NCI-H69 (cell line): ENCODE measurements around the gene SMIM9.
"Not testable (repeated sequence)": the region's sequence is repeated elsewhere in the genome, so short reads cannot be mapped to it uniquely, and the experiment has no call there.

Experiments
- DNase-seq: peaks from one replicate; lab custom pipeline; 2025; lab: John Stamatoyannopoulos, UW

SMIM9 gene

DNA sequence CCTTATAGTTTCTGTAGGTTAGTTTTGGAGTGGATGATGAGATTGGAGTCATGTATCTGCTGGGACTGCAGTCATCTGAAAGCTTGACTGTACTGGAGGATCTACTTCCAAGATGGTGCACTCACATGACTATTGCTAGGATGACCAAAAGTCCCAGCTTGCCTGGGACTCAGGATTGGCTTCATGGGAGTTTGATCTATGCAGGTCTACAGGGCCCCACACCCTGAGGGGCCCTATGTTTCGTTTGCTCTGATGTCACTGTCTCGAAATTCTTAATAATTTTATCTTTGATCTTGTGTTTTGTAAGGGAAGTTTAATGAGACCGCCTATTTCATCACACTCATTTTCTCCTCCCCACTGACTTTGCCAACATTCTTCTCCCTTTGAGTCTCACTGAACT lies at the start of gene SMIM9:
Gene SMIM9, minus strand, starts transcription at position 101 of the 400 bp plus-strand sequence. CDS start 3,806 bp downstream, outside the sequence.
- no peak for DNase-seq

DNA sequence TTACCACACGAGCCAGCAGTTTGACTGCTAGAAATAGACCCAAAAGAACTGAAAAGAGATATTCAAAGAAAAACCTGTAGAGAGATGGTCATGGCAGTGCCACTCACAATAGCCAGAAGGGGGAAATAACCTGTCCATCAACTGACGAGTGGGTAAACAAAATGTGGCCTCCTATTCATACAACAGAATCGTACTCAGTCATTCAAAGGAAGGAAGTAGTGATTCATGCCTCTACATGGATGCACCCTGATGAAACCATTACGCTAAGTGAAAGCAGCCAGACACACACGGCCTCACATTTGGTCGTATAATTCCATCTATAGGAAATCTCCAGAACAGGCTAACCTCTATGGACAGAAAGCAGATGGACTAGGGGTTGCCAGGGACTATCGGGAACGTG lies 49.6 kb upstream of the SMIM9 start:
- DNase-seq: not testable (repeated sequence)

- no peak for DNase-seq
These were observed 38.9 kb upstream of the SMIM9 start for GRCh38 chrX:154873329-154873728.

DNA sequence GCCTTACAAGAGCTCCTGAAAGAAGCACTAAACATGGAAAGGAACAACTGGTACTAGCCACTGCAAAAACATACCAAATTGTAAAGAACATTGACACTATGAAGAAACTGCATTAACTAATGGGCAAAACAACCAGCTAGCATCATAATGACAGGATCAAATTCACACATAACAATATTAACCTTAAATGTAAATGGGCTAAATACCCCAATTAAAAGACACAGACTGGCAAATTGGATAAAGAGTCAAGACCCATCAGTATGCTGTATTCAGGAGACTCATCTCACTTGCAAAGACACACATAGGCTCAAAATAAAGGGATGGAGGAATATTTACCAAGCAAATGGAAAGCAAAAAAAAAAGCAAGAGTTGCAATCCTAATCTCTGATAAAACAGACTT lies 34.1 kb upstream of the SMIM9 start:
- DNase-seq: not testable (repeated sequence)

DNA sequence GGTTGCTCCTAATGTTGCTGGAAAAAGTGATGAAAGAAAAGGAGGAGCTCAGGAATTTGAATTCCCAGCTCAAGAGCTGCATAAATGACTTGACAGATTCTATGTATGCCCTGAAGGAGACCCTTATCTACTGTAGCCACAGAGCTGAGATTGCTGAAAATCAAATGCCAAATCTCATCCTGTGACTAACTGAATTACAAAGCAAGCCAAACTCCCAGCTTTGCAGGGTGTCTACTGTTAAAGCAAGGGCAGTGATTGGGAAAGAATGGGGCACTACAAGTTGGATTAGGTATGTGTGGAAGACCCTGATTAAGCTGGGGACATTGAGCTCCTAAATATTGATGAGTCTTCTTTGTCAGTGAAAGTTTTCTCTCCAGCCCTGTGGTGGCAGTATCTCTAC lies 20.8 kb upstream of the SMIM9 start:
- no peak for DNase-seq

DNA sequence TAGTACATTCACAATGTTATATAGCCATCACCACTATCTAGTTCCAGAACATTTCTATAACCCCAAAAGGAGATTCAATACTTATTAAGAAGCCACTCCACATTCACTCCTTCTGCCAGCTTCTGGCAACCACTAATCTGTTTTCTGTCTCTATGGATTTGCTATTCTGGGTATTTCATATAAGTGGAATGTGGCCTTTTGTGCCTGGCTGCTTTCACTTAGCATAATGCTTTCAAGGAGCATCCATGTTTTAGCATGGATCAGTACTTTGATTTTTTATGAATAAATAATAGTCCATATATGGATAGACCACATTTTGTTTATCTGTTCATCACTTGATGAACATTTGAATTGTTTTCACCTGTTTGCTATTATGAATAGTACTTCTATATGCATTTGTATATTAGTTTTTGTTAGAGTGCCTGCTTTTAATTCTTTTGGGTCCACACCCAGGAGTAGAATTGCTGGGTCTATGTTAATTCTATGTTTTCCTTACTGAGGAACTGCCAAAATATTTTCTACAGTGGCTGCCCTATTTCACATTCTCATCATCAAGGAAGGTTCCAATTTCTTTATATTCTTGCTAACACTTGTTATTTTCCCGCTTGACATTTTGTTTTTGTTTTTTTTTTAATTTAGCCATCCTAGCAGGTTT lies 16.6 kb upstream of the SMIM9 start:
- no peak for DNase-seq

DNA sequence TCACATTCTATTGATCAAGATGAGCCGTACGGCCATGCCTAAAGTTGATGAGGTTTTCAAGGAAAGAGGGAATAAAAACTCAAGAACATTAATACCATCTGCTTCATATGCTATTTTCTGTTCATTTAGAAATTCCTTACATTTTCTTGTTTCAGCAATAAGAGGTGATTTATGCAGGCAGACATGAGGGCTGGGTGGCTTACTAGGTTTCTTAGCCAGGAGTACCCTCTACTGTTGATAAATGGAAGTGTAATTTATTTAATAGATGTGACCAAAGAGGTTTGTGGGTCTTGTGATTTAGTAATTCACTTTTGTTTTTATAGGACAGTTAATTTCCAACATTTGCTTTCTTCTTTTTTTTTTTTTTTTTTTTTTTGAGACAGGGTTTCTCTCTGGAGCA lies 6.4 kb upstream of the SMIM9 start:
- peak; percentile 60 for DNase-seq

DNA sequence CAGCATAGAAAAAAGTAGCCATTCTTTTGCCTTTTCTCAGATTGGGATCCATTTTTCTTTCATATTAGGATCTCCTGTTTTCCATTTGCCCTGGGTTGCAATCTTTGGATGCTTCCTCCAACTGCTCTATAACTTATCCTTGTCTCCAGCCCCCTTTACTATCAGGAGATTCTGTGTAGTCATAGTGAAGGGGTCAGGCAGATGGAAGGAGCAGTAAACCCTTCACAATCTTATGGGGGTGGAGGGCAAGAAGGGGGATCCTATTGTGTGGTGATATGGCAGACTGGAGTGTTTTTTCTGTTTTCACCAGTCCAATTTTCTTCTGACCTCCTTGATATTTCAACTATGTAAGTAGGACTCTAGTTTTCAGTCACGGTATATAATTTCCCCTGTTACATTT lies 1.7 kb upstream of the SMIM9 start:
- DNase-seq: no peak

DNA sequence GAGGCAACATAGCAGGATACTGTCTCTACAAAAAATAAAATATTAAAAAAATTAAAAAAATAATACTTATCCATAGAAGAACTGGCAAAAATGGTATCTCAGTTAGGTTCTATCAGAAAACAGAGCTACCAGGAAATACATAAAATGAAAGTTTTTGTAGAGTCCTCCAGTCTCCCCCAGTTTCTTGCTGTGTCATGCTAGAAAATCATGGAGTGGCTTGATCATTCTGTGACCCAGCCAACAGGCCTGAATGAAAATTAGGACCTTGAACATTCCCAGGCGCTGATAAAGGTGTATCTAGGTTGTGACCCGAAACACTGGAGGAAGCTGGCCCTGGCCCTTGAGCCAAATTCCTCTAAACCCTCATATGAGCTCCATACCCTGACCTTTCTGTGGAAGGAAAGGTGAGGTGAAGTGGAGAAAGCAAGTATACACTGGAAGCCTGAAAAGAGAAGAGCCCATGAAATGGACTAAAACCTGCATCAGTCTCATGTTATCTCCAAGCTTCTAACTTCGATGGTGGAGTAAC lies 652 bp downstream of the SMIM9 start:
- DNase-seq: no peak

- DNase-seq: no peak
These were observed 4.5 kb downstream of the SMIM9 start for GRCh38 chrX:154829926-154830442.

DNA sequence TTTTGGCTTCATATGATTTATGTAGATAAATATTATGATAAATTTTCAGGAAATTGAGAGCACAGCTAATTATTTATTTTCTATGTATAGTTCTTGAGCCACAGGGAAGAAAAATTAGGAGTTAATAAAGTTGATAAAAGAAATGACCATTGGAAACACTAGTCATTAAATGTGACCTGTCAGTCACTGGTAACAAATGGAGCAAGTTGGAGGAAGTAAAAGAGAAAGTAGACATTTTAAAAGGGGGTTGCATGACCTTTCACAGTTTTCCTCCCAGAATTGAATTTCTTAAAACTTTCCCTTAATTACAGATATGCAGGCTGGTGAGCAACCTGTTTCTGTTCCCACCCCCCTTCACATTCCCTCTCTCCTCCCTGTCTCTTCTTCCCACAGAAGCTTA lies 5.3 kb downstream of the SMIM9 start:
- no peak for DNase-seq

- DNase-seq: no peak
These were observed 6.5 kb downstream of the SMIM9 start for GRCh38 chrX:154828016-154828408.

- no peak for DNase-seq
These were observed 7.1 kb downstream of the SMIM9 start for GRCh38 chrX:154827194-154828015.

DNA sequence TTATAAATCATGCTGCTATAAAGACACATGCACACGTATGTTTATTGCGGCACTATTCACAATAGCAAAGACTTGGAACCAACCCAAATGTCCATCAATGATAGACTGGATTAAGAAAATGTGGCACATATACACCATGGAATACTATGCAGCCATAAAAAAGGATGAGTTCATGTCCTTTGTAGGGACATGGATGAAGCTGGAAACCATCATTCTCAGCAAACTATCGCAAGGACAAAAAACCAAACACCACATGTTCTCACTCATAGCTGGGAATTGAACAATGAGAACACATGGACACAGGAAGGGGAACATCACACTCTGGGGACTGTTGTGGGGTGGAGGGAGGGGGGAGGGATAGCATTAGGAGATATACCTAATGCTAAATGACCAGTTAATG lies 8.9 kb downstream of the SMIM9 start:
- DNase-seq: not testable (repeated sequence)

DNA sequence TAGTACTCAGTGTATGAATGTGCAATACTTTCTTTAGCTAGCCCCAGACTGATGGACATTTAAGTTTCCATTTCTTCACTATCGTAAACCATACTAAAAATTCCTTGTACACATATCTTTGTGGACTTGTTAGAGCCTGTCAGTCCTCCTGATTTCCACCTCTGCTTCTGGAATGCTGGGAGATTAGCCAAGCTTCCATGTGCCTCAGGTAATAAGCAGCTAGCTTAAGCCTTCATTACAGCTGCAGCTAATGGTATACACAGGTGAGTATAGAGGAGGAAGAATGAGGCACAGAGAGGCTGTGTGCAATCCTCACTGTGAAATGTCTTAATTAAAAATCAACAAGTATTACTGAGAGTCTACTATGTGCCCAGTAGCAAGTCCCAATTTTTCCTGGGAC lies 9.8 kb downstream of the SMIM9 start:
- peak; percentile 3 for DNase-seq

GRCh38 chrX:154822029-154822428 lies 12.4 kb downstream of the SMIM9 start:
- DNase-seq: no peak

DNA sequence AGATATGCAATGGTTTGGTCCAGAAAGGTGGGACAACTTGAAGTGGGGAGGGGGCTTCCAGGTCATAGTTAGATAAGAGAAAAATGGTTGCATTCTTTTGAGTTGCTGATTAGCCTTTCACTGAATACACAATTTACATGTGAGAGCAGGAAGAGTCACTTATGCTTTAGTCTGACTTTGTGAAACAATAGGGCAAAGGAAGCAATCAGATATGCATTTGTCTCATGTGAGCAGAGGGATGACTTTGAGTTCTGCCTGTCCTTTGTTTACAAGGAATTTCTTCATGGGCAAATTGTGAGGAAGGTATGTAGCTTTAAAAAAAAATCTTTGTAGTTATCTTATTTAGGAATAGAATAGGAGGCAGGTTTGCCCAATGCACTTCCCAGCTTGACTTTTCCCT lies 12.9 kb downstream of the SMIM9 start:
- DNase-seq: no peak

GRCh38 chrX:154819771-154820341 lies 14.6 kb downstream of the SMIM9 start:
- DNase-seq: peak; percentile 2

- DNase-seq: no peak
These were observed 15.3 kb downstream of the SMIM9 start for GRCh38 chrX:154818916-154819770.

DNA sequence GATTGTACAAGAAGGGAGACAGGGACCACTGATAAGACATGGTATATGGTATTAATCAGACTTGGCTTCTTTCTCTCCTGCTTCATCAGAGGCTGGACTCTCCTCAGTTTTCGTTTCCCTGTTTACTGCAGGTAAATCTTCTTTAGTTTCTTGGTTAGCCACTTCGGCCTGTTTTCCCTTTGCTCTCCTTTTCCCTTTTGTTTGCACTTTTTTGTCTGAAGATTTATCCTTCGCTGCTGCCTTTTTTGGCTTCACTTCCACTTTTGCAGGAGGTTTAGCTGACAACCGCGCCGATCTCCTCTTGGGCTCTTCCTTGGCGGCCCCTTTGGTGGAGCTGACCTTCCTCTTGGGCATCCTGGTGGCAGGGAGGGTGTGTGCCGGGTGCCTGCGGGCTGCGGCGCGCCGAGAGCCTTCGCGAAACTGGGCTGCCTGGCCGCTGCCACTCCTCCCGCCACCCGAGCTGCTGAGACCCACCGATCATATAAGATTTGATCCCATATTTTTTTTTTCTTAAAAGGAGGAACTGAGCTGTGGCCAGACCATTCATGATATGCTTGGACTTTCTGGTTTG lies 17.3 kb downstream of the SMIM9 start:
- DNase-seq: not testable (repeated sequence)

DNA sequence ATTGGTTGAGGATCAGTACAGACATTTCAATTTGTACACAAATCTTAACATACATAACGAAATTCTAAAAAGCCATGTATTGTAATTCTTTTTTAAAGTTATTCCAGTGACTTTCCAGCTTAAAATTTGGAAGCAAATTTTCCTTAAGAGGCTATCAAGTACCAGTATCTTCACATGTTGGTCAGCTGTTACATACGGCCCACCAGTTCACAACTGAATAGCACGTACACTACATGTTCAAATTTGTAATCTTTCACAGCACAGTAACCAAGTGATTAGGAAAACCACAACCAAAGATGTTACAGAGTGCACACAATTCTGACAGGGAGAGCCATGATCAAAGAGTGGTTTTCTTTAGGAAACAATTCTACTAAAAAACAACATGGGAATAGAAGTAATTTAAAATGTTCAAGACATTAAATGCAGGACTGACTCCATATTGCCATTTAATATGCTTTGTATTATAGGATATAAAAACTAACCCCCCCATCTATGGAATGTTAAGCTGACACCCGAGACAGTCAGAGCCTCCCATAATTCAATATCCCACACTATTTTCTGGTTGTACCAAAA lies 18.1 kb downstream of the SMIM9 start:
- not testable (repeated sequence) for DNase-seq
